Measurements from ENCODE around the gene THAP2.

DNA sequence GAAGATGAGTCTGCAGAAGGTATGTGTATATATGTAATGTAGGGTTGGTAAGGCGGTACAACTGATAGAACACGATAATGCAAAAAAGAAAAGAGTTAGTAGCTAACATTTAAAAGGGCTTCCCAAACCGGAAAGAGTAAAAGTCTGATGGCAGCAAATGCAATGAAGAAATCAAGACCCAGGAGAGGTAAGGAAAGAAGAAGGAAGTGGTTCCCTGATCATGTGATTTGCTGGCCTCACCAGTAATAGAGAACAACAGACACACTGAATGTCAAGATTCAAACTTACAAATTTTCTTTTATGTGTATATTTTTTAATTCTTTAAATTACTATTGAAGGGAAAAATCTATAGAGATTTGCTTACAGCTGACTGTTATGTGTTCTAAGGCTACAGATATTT lies 18.8 kb upstream of the THAP2 start:
- TF ChIP-seq POLR2AphosphoS5 (IDR thresholded peaks at IDR 0.05; ENCODE audit: borderline replicate concordance, low read depth, low read length) = no peak
- no peak for TF ChIP-seq EZH2 (IDR thresholded peaks at IDR 0.05)
- no peak for TF ChIP-seq FOXP2 (optimal IDR thresholded peaks at IDR 0.05; ENCODE audit: control extremely low read depth, extremely low read length, insufficient read depth)

All from SK-N-MC (cell line).